Esophagus (tissue), 2 donors: ENCODE measurements around the gene HCFC1R1. TPM values are rescaled to one million over a fixed set of nuclear protein-coding genes. Genes with fewer than 3 reads are reported as not detected.

Experiments used
- H3K27ac ChIP-seq, 2 donors: one replicate each; pipeline ENCODE4 v1.5.1; 2013; ENCODE audit warnings: low read depth in 2 of 2, mild to moderate bottlenecking in 2 of 2, inconsistent platforms in 1 of 2, low read length in 1 of 2, moderate library complexity in 1 of 2
- H3K27me3 ChIP-seq, 2 donors: one replicate each; pipeline ENCODE4 v1.6.1; 2013; ENCODE audit warnings: low read length in 2 of 2, control low read depth in 1 of 2, mild to moderate bottlenecking in 1 of 2; ENCODE audit not compliant: insufficient read depth in 2 of 2, control insufficient read depth in 1 of 2
- H3K36me3 ChIP-seq, 2 donors: one replicate each; pipeline ENCODE4 v1.6.1; 2013; ENCODE audit warnings: low read length in 1 of 2; ENCODE audit not compliant: control insufficient read depth in 2 of 2, insufficient read depth in 2 of 2
- H3K4me1 ChIP-seq, 2 donors: one replicate each; pipeline ENCODE4 v1.6.1; 2013; ENCODE audit warnings: low read length in 1 of 2; ENCODE audit not compliant: control insufficient read depth in 2 of 2, insufficient read depth in 2 of 2
- H3K4me3 ChIP-seq, 2 donors: one replicate each; pipeline ENCODE4 v1.5.1; 2013; ENCODE audit warnings: low read length in 2 of 2, mild to moderate bottlenecking in 2 of 2, low read depth in 1 of 2, moderate library complexity in 1 of 2
- H3K9me3 ChIP-seq, 2 donors: one replicate each; pipeline ENCODE4 v1.6.1; 2013; ENCODE audit warnings: mild to moderate bottlenecking in 2 of 2, low read depth in 1 of 2, low read length in 1 of 2, moderate library complexity in 1 of 2; ENCODE audit not compliant: control insufficient read depth in 2 of 2, insufficient read depth in 1 of 2
- WGBS, 2 donors: extraction: QIAGEN DNeasy Blood & Tissue Kit; methylation state at CpG; one replicate each; pipeline ENCODE4 v1.1.7; 2013; 5-methylcytosine and 5-hydroxymethylcytosine counted together
- polyA plus RNA-seq, 2 donors: library from polyadenylated mRNA; stranded (reverse); fragments of 200-250 nt; gene quantifications; one replicate each; pipeline ENCODE4 v1.2.3, GENCODE V29; 2013
- donor health status: healthy with polysubstance abuse.
- donor health status: Bipolar disorder and iron deficiency.

The HCFC1R1 gene
- polyA plus RNA-seq, 2 donors: 58.8 to 73.6 TPM

- 74 to 86% methylated on average over 5 of the region's 5 CpGs for WGBS, 2 donors
- Histone ChIP-seq H3K4me1 (peaks cover 4 to 7% of the 10 kb centered on the region in 2 donors), H3K27ac (no peak overlapping the region), H3K9me3 (no peaks in the 10 kb centered on the region), H3K27me3 (peaks cover 0 to 13% of the 10 kb centered on the region in 2 donors), H3K4me3 (no peak overlapping the region), H3K36me3 (peaks cover 0 to 5% of the 10 kb centered on the region in 2 donors)
These were observed 26.7 kb upstream of the HCFC1R1 start for GRCh38 chr16:3050487-3050886.

DNA sequence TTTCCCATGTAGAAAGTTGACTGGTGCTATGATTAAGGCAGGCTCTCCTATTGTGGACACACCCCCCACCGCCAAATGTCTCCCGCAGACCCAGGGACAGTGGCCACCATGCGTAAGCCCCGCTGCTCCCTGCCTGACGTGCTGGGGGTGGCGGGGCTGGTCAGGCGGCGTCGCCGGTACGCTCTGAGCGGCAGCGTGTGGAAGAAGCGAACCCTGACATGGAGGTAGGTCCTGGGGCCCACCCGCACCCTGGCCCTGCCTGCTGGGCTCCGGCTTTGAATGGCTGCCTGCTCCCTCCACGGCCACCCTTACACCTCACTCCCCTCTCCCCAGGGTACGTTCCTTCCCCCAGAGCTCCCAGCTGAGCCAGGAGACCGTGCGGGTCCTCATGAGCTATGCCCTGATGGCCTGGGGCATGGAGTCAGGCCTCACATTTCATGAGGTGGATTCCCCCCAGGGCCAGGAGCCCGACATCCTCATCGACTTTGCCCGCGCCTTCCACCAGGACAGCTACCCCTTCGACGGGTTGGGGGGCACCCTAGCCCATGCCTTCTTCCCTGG, 26.3 kb upstream of the HCFC1R1 start:
- Histone ChIP-seq H3K27ac (no peak overlapping the region), H3K4me1 (peaks cover 6 to 7% of the 10 kb centered on the region in 2 donors), H3K4me3 (no peak overlapping the region), H3K9me3 (no peaks in the 10 kb centered on the region), H3K36me3 (peaks cover 0 to 5% of the 10 kb centered on the region in 2 donors), H3K27me3 (peaks cover 0 to 14% of the 10 kb centered on the region in 2 donors)
- WGBS, 2 donors: 79 to 86% methylated on average over 26 of the region's 26 CpGs

GRCh38 chr16:3047387-3047720, 23.6 kb upstream of the HCFC1R1 start:
- no peaks in the 10 kb centered on the region for H3K36me3 ChIP-seq
- no peaks in the 10 kb centered on the region for H3K9me3 ChIP-seq
- WGBS, 2 donors: 15 to 16% methylated on average over 13 of the region's 13 CpGs
- peaks cover 0 to 20% of the 10 kb centered on the region in 2 donors for H3K27me3 ChIP-seq
- H3K4me3 ChIP-seq: no peak overlapping the region
- peaks cover 5 to 6% of the 10 kb centered on the region in 2 donors for H3K4me1 ChIP-seq
- H3K27ac ChIP-seq: no peak overlapping the region

GRCh38 chr16:3046641-3047386, 23.1 kb upstream of the HCFC1R1 start:
- Histone ChIP-seq H3K9me3 (no peaks in the 10 kb centered on the region), H3K27me3 (peaks cover 0 to 20% of the 10 kb centered on the region in 2 donors), H3K4me3 (peak overlapping the region; percentile 30 to 51), H3K27ac (no peak overlapping the region), H3K4me1 (peaks cover 5 to 6% of the 10 kb centered on the region in 2 donors), H3K36me3 (no peaks in the 10 kb centered on the region)
- 1 to 2% methylated on average over 43 to 54 of the region's 54 CpGs for WGBS, 2 donors

DNA sequence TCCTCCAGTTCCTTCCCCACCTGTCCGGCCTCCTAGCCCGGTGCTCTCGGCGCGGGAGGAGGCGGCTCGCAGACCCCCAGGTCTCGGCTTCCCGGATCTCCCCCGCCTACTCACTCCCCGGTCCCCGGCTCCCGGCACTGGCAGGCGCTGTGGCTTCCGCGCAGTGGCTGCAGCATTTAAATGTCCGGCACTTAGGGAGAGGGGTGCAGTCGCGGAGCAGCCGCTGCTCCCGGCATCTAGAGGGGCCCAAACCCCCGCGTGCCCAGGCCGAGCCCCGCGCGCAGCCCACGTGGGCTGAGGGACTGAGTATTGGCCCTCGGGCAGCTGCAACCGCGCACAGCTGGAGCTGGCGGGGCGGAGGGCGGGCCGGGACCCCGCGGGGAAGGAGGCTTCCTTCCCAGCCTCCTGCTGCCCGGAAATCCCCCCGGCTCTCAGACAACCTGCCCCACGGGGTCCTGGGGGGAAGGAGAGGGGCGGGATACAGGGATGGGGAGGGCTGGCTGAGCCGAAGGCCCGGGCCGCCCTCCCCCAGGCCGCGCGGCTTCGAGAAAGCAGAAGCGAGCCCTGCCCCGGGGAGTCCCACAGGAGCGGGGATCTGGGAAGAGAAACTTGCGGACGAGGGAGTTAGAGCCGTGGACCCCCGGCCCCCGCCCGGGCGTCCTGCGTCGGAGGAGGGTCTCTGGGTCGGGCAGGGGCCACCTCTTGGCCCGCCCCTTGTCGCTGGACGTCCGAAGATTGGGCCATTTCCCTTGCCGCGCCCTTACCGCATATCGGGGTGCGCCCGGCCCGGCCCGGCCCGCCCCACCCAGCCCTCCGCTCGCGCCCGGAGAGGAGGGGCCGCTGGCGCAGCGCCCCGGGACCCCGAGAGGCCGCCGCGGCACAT, 22.3 kb upstream of the HCFC1R1 start, which contains the start of gene MMP25:
TSS of gene MMP25 (plus strand) at position 804 of the 883 bp plus-strand sequence. CDS start 357 bp downstream, outside the sequence.
- H3K9me3 ChIP-seq: no peaks in the 10 kb centered on the region
- H3K27me3 ChIP-seq: peaks cover 0 to 20% of the 10 kb centered on the region in 2 donors
- 1 to 2% methylated on average over 47 to 86 of the region's 86 CpGs for WGBS, 2 donors
- no peaks in the 10 kb centered on the region for H3K36me3 ChIP-seq
- peak within 1 kb of the TSS; percentile 30 to 51 for H3K4me3 ChIP-seq
- peaks cover 5 to 6% of the 10 kb centered on the region in 2 donors for H3K4me1 ChIP-seq
- no peak within 1 kb of the TSS for H3K27ac ChIP-seq

GRCh38 chr16:3044708-3045107, 21.0 kb upstream of the HCFC1R1 start:
- Histone ChIP-seq H3K27ac (no peak overlapping the region), H3K27me3 (peaks cover 0 to 20% of the 10 kb centered on the region in 2 donors), H3K9me3 (no peaks in the 10 kb centered on the region), H3K4me3 (no peak overlapping the region), H3K36me3 (no peaks in the 10 kb centered on the region), H3K4me1 (peaks cover 5 to 6% of the 10 kb centered on the region in 2 donors)
- WGBS, 2 donors: 90 to 91% methylated on average over 6 of the region's 6 CpGs

GRCh38 chr16:3042376-3042775, 18.6 kb upstream of the HCFC1R1 start:
- Histone ChIP-seq H3K27me3 (peaks cover 0 to 14% of the 10 kb centered on the region in 2 donors), H3K36me3 (no peaks in the 10 kb centered on the region), H3K9me3 (no peaks in the 10 kb centered on the region), H3K4me3 (no peak overlapping the region), H3K27ac (no peak overlapping the region), H3K4me1 (peaks cover 5 to 6% of the 10 kb centered on the region in 2 donors)
- 83 to 84% methylated on average over 3 of the region's 3 CpGs for WGBS, 2 donors

GRCh38 chr16:3038896-3039295, 15.2 kb upstream of the HCFC1R1 start:
- H3K27me3 ChIP-seq: peaks cover 0 to 3% of the 10 kb centered on the region in 2 donors
- 68 to 81% methylated on average over 5 of the region's 5 CpGs for WGBS, 2 donors

GRCh38 chr16:3038256-3038655, 14.5 kb upstream of the HCFC1R1 start:
- Histone ChIP-seq H3K4me3 (no peak overlapping the region), H3K27me3 (peaks cover 0 to 3% of the 10 kb centered on the region in 2 donors), H3K27ac (peak overlapping the region; percentile 23 to 92), H3K4me1 (peaks cover 0 to 2% of the 10 kb centered on the region in 2 donors), H3K36me3 (no peaks in the 10 kb centered on the region), H3K9me3 (no peaks in the 10 kb centered on the region)
- WGBS, 2 donors: 24 to 32% methylated on average over 11 of the region's 11 CpGs

More at GRCh38 chr16:3038896-3039295, 15.2 kb upstream of the HCFC1R1 start:
- Histone ChIP-seq H3K4me3 (no peak overlapping the region), H3K36me3 (no peaks in the 10 kb centered on the region), H3K27ac (peak overlapping the region in 1 of 2 donors; percentile 92), H3K9me3 (no peaks in the 10 kb centered on the region), H3K4me1 (peaks cover 0 to 2% of the 10 kb centered on the region in 2 donors)
